ENCODE results near the gene MRPL22. TPM values are rescaled to one million over a fixed set of nuclear protein-coding genes. Genes with fewer than 3 reads are reported as not detected.
A peak's percentile ranks its signal among the peaks of the same experiment; 100 is the strongest.
"Not testable (repeated sequence)": the region's sequence is repeated elsewhere in the genome, so short reads cannot be mapped to it uniquely, and the experiment has no call there.

The MRPL22 gene
- total RNA-seq, 4 donors from 2014 or later: 12.2 to 18.1 (median 14.3) TPM

DNA sequence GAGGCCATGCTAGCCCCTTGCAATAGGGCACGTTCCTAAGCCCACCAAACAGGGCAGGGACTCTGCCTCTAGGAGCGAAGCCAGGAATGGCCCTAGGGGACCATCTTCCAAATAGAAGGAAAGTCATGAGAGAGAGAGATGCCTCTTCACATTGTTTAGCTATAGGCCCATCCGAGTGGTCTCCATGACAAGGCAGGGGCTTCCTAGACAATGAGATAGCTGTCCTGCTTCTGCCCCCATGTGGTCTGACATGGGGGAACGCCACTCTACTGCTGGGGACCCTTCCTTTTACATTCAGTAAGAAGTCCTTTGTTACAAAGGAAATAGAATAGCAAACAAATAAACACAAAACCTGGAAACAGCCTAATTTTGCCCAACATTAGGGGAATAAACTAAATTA is 54.8 kb downstream of the MRPL22 start:
- Histone ChIP-seq H3K4me1 (no peaks in the 10 kb centered on the region), H3K4me3 (no peak overlapping the region), H3K27me3 (no peaks in the 10 kb centered on the region), H3K27ac (no peak overlapping the region), H3K9me3 (no peaks in the 10 kb centered on the region), H3K36me3 (no peaks in the 10 kb centered on the region)
- DNase-seq (ENCODE audit: low spot score in 2 of 2): no peak
- WGBS, 2 donors: 52 to 55% methylated on average over 4 of the region's 4 CpGs
- no peak for TF ChIP-seq POLR2A (IDR thresholded peaks at IDR 0.05)
- no peak for TF ChIP-seq EP300 (IDR thresholded peaks at IDR 0.05)
- TF ChIP-seq, protein P1, sequence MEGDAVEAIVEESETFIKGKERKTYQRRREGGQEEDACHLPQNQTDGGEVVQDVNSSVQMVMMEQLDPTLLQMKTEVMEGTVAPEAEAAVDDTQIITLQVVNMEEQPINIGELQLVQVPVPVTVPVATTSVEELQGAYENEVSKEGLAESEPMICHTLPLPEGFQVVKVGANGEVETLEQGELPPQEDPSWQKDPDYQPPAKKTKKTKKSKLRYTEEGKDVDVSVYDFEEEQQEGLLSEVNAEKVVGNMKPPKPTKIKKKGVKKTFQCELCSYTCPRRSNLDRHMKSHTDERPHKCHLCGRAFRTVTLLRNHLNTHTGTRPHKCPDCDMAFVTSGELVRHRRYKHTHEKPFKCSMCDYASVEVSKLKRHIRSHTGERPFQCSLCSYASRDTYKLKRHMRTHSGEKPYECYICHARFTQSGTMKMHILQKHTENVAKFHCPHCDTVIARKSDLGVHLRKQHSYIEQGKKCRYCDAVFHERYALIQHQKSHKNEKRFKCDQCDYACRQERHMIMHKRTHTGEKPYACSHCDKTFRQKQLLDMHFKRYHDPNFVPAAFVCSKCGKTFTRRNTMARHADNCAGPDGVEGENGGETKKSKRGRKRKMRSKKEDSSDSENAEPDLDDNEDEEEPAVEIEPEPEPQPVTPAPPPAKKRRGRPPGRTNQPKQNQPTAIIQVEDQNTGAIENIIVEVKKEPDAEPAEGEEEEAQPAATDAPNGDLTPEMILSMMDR (IDR thresholded peaks at IDR 0.05): no peak

DNA sequence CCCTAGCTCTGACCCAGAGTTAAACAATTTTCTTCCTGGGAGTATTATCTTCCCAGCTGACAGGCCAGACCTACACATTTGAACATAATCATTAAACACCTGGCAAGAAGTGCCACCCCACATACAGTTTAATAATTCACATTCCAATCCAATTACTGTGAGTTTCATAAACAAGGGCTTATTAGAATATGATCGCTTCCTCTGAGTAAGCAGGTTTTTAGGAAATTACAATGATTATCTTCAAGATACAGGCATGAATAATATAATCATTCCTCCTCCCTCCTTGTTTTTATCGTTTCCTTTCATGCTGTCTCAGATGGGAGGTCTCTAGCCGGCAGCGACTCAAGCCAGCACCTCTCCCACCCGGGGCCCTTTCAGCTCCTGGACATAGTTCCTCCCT is 56.9 kb downstream of the MRPL22 start:
- no peak for TF ChIP-seq POLR2A (IDR thresholded peaks at IDR 0.05)
- TF ChIP-seq, protein P1 (IDR thresholded peaks at IDR 0.05): no peak
- no peak for TF ChIP-seq EP300 (IDR thresholded peaks at IDR 0.05)
- 70 to 76% methylated on average over 5 of the region's 5 CpGs for WGBS, 2 donors
- H3K9me3 ChIP-seq: no peaks in the 10 kb centered on the region

DNA sequence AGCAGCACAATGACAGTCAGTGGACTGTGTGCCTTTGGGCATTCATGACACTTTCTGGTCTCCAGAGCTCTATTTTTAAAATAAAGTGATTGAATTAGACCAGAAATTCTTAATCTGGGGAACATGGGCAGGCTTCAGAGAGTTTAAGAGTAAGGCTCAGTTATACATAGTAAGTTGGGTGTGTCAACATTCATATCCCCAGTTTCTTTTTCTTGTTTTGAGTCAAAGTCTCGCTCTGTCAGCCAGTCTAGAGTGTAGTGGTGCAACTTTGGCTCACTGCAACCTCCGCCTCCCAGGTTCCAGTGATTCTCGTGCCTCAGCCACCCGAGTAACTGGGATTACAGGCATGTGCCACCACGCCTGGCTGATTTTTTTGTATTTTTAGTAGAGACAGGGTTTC is 59.0 kb downstream of the MRPL22 start:
- no peak for TF ChIP-seq EP300 (IDR thresholded peaks at IDR 0.05)
- no peak for TF ChIP-seq POLR2A (IDR thresholded peaks at IDR 0.05)
- TF ChIP-seq, protein P1 (IDR thresholded peaks at IDR 0.05): no peak
- 84 to 93% methylated on average over 5 of the region's 5 CpGs for WGBS, 2 donors
- no peak overlapping the region for H3K27ac ChIP-seq

More for the DNA sequence above, 56.9 kb downstream of the MRPL22 start:
- no peak overlapping the region for H3K27ac ChIP-seq
- H3K4me3 ChIP-seq: no peak overlapping the region
- no peak for DNase-seq (ENCODE audit: low spot score in 2 of 2)
- no peaks in the 10 kb centered on the region for H3K36me3 ChIP-seq
- H3K27me3 ChIP-seq: no peaks in the 10 kb centered on the region
- no peaks in the 10 kb centered on the region for H3K4me1 ChIP-seq

DNA sequence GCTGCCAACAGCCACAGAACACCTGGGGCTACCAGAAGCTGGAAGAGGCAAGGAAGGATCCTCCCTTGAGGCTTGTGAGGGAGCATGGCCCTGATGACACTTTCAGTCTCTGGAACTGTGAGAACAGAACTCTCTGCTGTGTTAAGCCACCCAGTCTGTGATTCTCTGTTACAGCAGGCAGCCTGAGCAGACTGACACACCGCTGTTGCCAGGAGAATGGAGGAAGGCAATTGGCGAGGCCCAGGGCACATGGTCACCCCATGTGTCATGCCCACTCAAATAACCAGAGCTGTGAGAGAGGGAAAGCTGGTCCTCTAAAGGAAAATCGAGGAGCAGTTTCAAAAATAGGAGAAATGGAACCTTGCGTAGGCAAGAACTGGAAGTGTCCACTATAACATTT is 60.6 kb downstream of the MRPL22 start:
- Histone ChIP-seq H3K27me3 (no peaks in the 10 kb centered on the region), H3K9me3 (no peaks in the 10 kb centered on the region), H3K36me3 (no peaks in the 10 kb centered on the region), H3K4me3 (no peak overlapping the region), H3K27ac (no peak overlapping the region), H3K4me1 (no peaks in the 10 kb centered on the region)
- no peak for DNase-seq (ENCODE audit: low spot score in 2 of 2)
- 78 to 87% methylated on average over 4 of the region's 4 CpGs for WGBS, 2 donors
- TF ChIP-seq, protein P1 (IDR thresholded peaks at IDR 0.05): no peak
- TF ChIP-seq EP300 (IDR thresholded peaks at IDR 0.05) (no peak), POLR2A (IDR thresholded peaks at IDR 0.05) (no peak)

More for the DNA sequence above, 59.0 kb downstream of the MRPL22 start:
- no peaks in the 10 kb centered on the region for H3K36me3 ChIP-seq
- H3K9me3 ChIP-seq: no peaks in the 10 kb centered on the region
- no peak overlapping the region for H3K4me3 ChIP-seq
- no peaks in the 10 kb centered on the region for H3K4me1 ChIP-seq
- no peak for DNase-seq (ENCODE audit: low spot score in 2 of 2)
- no peaks in the 10 kb centered on the region for H3K27me3 ChIP-seq

DNA sequence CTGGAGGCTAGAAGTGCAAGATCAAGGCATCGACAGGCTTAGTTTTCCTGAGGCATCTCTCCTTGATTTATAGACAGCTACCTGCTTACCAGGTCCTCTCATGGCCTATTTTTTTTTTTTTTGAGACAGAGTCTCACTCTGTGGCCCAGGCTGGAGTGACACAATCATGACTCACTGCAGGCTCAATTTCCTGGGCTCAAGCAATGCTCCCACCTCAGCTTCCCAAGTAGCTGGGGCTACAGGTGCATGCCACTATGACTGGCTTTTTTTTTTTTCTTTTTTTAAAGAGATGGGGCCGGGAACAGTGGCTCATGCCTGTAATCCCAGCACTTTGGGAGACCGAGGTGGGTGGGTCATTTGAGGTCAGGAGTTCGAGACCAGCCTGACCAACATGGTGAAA is 61.8 kb downstream of the MRPL22 start:
- H3K36me3 ChIP-seq; DNase-seq (ENCODE audit: low spot score in 2 of 2); H3K27me3 ChIP-seq; H3K4me3 ChIP-seq; H3K9me3 ChIP-seq; H3K27ac ChIP-seq; H3K4me1 ChIP-seq: not testable (repeated sequence)
- WGBS, 2 donors: 75 to 76% methylated on average over 4 of the region's 4 CpGs

DNA sequence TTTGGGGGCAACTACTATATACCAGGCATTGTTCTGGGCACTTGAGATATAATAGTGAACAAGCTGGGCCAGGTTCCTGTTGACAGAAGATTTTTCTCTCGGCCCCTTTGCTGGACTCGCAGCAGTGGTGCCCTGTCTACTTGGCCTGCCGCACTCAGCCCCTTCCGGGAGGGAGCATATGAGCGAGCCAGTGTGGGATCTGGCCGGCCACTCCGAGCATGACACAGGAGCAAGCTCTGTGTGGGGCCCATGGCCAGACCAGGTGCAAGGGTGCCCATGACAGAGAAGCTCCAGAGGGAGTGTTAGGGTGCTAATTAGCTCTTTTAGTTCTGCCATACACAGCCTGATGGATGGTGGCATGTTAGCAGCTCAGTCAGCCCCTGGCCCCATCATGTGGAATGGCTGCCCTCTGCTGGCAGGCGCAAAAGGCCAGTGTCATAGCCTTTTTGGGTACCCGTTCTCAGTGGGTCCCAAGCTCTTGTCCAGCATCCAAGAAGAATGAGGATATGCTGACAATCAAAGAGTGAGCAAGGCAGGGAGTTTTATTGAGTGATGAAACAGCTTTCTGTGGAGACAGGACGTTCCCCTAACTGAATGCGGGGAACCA is 63.4 kb downstream of the MRPL22 start:
- 80 to 91% methylated on average over 10 to 11 of the region's 11 CpGs for WGBS, 2 donors
- TF ChIP-seq EP300 (IDR thresholded peaks at IDR 0.05): no peak
- no peak for TF ChIP-seq POLR2A (IDR thresholded peaks at IDR 0.05)
- TF ChIP-seq, protein P1 (IDR thresholded peaks at IDR 0.05): peak in 1 of 5 experiments; percentile 7
- no peaks in the 10 kb centered on the region for H3K27me3 ChIP-seq
- H3K4me1 ChIP-seq: no peaks in the 10 kb centered on the region
- H3K36me3 ChIP-seq: no peaks in the 10 kb centered on the region
- no peaks in the 10 kb centered on the region for H3K9me3 ChIP-seq
- H3K4me3 ChIP-seq: no peak overlapping the region
- no peak for DNase-seq (ENCODE audit: low spot score in 2 of 2)
- no peak overlapping the region for H3K27ac ChIP-seq

DNA sequence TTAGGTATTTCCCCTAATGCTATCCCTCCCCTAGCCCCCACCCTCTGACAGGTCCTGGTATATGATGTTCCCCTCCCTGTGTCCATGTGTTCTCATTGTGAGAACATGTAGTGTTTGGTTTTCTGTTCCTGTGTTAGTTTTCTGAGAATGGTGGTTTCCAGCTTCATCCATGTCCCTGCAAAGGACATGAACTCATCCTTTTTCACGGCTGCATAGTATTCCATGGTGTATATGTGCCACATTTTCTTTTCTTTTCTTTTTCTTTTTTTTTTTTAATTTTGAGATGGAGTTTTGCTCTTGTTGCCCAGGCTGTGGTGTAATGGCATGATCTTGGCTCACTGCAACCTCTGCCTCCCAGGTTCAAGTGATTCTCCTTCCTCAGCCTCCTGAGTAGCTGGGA is 65.4 kb downstream of the MRPL22 start:
- H3K27me3 ChIP-seq; H3K4me1 ChIP-seq; H3K4me3 ChIP-seq; H3K36me3 ChIP-seq; H3K9me3 ChIP-seq; H3K27ac ChIP-seq; DNase-seq (ENCODE audit: low spot score in 2 of 2): not testable (repeated sequence)
- 93 to 96% methylated on average over 1 of the region's 1 CpG for WGBS, 2 donors

Data from tibial nerve (tissue), 4 donors.